Measurements from ENCODE around the gene FSTL5. TPM values are rescaled to one million over a fixed set of nuclear protein-coding genes. Genes with fewer than 3 reads are reported as not detected.

Gene FSTL5
- total RNA-seq, 1 donor from 2014 or later, result not detected

GRCh38 chr4:161336621-161337020, 827.2 kb downstream of the FSTL5 start:
- DNase-seq (no peak), ATAC-seq (ENCODE audit: low read depth) (no peak)
- TF ChIP-seq CTCF (IDR thresholded peaks at IDR 0.05), result no peak
- no peak overlapping the region for H3K4me3 Mint-ChIP-seq
- no peaks in the 10 kb centered on the region for H3K4me1 Mint-ChIP-seq
- no peak overlapping the region for H3K27ac Mint-ChIP-seq
- no peaks in the 10 kb centered on the region for H3K36me3 Mint-ChIP-seq (ENCODE audit: low read depth)
- H3K27me3 Mint-ChIP-seq, result no peaks in the 10 kb centered on the region
- intact Hi-C loops (cut with micrococcal nuclease), result no loop called here
- H3K9me3 Mint-ChIP-seq, result no peaks in the 10 kb centered on the region
- CTCF ChIA-PET, result no interaction called here
- POLR2A ChIA-PET, result no interaction called here

GRCh38 chr4:161336016-161336530, 827.7 kb downstream of the FSTL5 start:
- Mint-ChIP-seq H3K9me3 (no peaks in the 10 kb centered on the region), H3K27ac (no peak overlapping the region), H3K36me3 (ENCODE audit: low read depth) (no peaks in the 10 kb centered on the region), H3K4me1 (no peaks in the 10 kb centered on the region), H3K4me3 (no peak overlapping the region), H3K27me3 (no peaks in the 10 kb centered on the region)
- ChIA-PET CTCF (no interaction called here), POLR2A (no interaction called here)
- TF ChIP-seq CTCF (IDR thresholded peaks at IDR 0.05), result no peak
- ATAC-seq (ENCODE audit: low read depth), result no peak
- intact Hi-C loops (cut with micrococcal nuclease), result no loop called here
- no peak for DNase-seq
